Uterus (tissue), 2 donors: ENCODE data around the gene NDUFAF4.

ENCODE experiments used
- POLR2A ChIP-seq, 2 donors: fragments of 450-650 bp; IDR thresholded peaks; one replicate each; pipeline ENCODE4 v1.6.1; 2016; ENCODE audit warnings: antibody characterized with exemption in 2 of 2, mild to moderate bottlenecking in 1 of 2, moderate library complexity in 1 of 2
- TF ChIP-seq, protein P1 (sequence below), 4 experiments: fragments of 200-600 bp in 2 of 4; fragments of 450-650 bp in 2 of 4; sonication (generic) in 2 of 4; IDR thresholded peaks; one replicate each; pipeline ENCODE4 v1.5.1; 2016 to 2019; ENCODE audit warnings: antibody characterized with exemption in 4 of 4, mild to moderate bottlenecking in 2 of 4, moderate library complexity in 1 of 4

DNA sequence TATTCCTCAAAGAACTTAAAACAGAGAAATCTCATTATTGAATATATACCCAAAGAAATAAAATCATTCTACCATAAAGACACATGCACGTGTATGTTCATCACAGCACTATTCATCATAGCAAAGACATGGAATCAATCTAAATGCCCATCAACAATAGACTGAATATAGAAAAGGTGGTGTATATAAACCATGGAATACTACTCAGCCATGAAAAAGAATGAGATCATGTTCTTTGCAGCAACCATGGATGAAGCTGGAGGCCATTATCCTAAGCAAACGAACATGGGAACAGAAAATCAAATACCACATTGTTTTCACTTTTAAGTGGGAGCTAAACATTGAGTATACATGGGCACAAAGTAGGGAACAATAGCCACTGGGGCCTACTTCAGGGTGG, 48.1 kb downstream of the NDUFAF4 start:
- TF ChIP-seq, protein P1, sequence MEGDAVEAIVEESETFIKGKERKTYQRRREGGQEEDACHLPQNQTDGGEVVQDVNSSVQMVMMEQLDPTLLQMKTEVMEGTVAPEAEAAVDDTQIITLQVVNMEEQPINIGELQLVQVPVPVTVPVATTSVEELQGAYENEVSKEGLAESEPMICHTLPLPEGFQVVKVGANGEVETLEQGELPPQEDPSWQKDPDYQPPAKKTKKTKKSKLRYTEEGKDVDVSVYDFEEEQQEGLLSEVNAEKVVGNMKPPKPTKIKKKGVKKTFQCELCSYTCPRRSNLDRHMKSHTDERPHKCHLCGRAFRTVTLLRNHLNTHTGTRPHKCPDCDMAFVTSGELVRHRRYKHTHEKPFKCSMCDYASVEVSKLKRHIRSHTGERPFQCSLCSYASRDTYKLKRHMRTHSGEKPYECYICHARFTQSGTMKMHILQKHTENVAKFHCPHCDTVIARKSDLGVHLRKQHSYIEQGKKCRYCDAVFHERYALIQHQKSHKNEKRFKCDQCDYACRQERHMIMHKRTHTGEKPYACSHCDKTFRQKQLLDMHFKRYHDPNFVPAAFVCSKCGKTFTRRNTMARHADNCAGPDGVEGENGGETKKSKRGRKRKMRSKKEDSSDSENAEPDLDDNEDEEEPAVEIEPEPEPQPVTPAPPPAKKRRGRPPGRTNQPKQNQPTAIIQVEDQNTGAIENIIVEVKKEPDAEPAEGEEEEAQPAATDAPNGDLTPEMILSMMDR (IDR thresholded peaks at IDR 0.05), result no peak
- no peak for TF ChIP-seq POLR2A (IDR thresholded peaks at IDR 0.05)
